Neuron (in vitro differentiated cells): ENCODE measurements around the gene FAM229B.
A peak's percentile ranks its signal among the peaks of the same experiment; 100 is the strongest.
"Not testable (repeated sequence)": the region's sequence is repeated elsewhere in the genome, so short reads cannot be mapped to it uniquely, and the experiment has no call there.

ENCODE experiments used
- H2AFZ ChIP-seq: one replicate; pipeline ENCODE4 v1.6.1; 2013; ENCODE audit warnings: low read depth, mild to moderate bottlenecking, inconsistent platforms, low read length, moderate library complexity
- H3K27me3 ChIP-seq: one replicate; pipeline ENCODE4 v1.6.1; 2013; ENCODE audit warnings: low read length; ENCODE audit not compliant: insufficient read depth
- H3K36me3 ChIP-seq: one replicate; pipeline ENCODE4 v1.6.1; 2013; ENCODE audit warnings: low read length; ENCODE audit not compliant: insufficient read depth
- H3K4me1 ChIP-seq: one replicate; pipeline ENCODE4 v1.6.1; 2013; ENCODE audit warnings: low read length; ENCODE audit not compliant: insufficient read depth
- H3K4me3 ChIP-seq: 2 replicates; pipeline ENCODE4 v1.5.1; 2013; ENCODE audit warnings: mild to moderate bottlenecking, low read length, moderate library complexity
- H3K9me3 ChIP-seq: one replicate; pipeline ENCODE4 v1.6.1; 2013; ENCODE audit warnings: low read length

FAM229B gene

GRCh38 chr6:112087136-112087911 lies at the start of gene FAM229B, which contains the start of gene TUBE1:
Gene FAM229B, plus strand, starts transcription at chr6:112087591. Its CDS starts 11,693 bp downstream, at chr6:112099284.
Gene TUBE1, minus strand, starts transcription at chr6:112087482. Its CDS starts 48 bp downstream, at chr6:112087434.
- no peaks in the 10 kb centered on the region for H3K9me3 ChIP-seq
- no peaks in the 10 kb centered on the region for H3K27me3 ChIP-seq
- peak within 1 kb of the TSS; percentile 73 for H2AFZ ChIP-seq
- peaks cover 16% of the 10 kb centered on the region for H3K4me1 ChIP-seq
- peaks cover 29% of the 10 kb centered on the region for H3K36me3 ChIP-seq
- peak within 1 kb of the TSS; percentile 94 for H3K4me3 ChIP-seq

GRCh38 chr6:112037783-112038216 lies 49.6 kb upstream of the FAM229B start:
- Histone ChIP-seq H3K4me3 (no peak overlapping the region), H3K4me1 (peaks cover 21% of the 10 kb centered on the region), H2AFZ (no peak overlapping the region), H3K36me3 (no peaks in the 10 kb centered on the region), H3K9me3 (no peaks in the 10 kb centered on the region), H3K27me3 (no peaks in the 10 kb centered on the region)

- Histone ChIP-seq H2AFZ (no peak overlapping the region), H3K4me1 (peaks cover 21% of the 10 kb centered on the region), H3K36me3 (no peaks in the 10 kb centered on the region), H3K9me3 (no peaks in the 10 kb centered on the region), H3K27me3 (no peaks in the 10 kb centered on the region), H3K4me3 (no peak overlapping the region)
These were observed 49.1 kb upstream of the FAM229B start for GRCh38 chr6:112038268-112038667.

GRCh38 chr6:112038756-112039430 lies 48.5 kb upstream of the FAM229B start:
- no peaks in the 10 kb centered on the region for H3K9me3 ChIP-seq
- H3K36me3 ChIP-seq = no peaks in the 10 kb centered on the region
- H2AFZ ChIP-seq = no peak overlapping the region
- no peaks in the 10 kb centered on the region for H3K27me3 ChIP-seq
- H3K4me3 ChIP-seq = no peak overlapping the region
- H3K4me1 ChIP-seq = peaks cover 18% of the 10 kb centered on the region

- H3K4me1 ChIP-seq = peaks cover 13% of the 10 kb centered on the region
- H3K27me3 ChIP-seq = no peaks in the 10 kb centered on the region
- H2AFZ ChIP-seq = no peak overlapping the region
- H3K4me3 ChIP-seq = no peak overlapping the region
- no peaks in the 10 kb centered on the region for H3K9me3 ChIP-seq
- no peaks in the 10 kb centered on the region for H3K36me3 ChIP-seq
These were observed 48.0 kb upstream of the FAM229B start for GRCh38 chr6:112039431-112039770.

- H2AFZ ChIP-seq = no peak overlapping the region
- no peaks in the 10 kb centered on the region for H3K9me3 ChIP-seq
- H3K36me3 ChIP-seq = no peaks in the 10 kb centered on the region
- H3K27me3 ChIP-seq = no peaks in the 10 kb centered on the region
- H3K4me1 ChIP-seq = peaks cover 13% of the 10 kb centered on the region
- no peak overlapping the region for H3K4me3 ChIP-seq
These were observed 46.4 kb upstream of the FAM229B start for GRCh38 chr6:112040956-112041355.

GRCh38 chr6:112041535-112041934 lies 45.9 kb upstream of the FAM229B start:
- H3K4me1 ChIP-seq = peaks cover 13% of the 10 kb centered on the region
- H3K36me3 ChIP-seq = no peaks in the 10 kb centered on the region
- H3K27me3 ChIP-seq = no peaks in the 10 kb centered on the region
- no peaks in the 10 kb centered on the region for H3K9me3 ChIP-seq
- H3K4me3 ChIP-seq = no peak overlapping the region
- H2AFZ ChIP-seq = no peak overlapping the region

- Histone ChIP-seq H3K36me3 (no peaks in the 10 kb centered on the region), H2AFZ (peak overlapping the region; percentile 87), H3K4me1 (peaks cover 7% of the 10 kb centered on the region), H3K27me3 (no peaks in the 10 kb centered on the region), H3K4me3 (peak overlapping the region; percentile 80), H3K9me3 (peaks cover 2% of the 10 kb centered on the region)
These were observed 44.1 kb upstream of the FAM229B start for GRCh38 chr6:112043032-112044007.

GRCh38 chr6:112044196-112044595 lies 43.2 kb upstream of the FAM229B start:
- H2AFZ ChIP-seq = no peak overlapping the region
- H3K27me3 ChIP-seq = no peaks in the 10 kb centered on the region
- no peak overlapping the region for H3K4me3 ChIP-seq
- H3K4me1 ChIP-seq = peaks cover 10% of the 10 kb centered on the region
- no peaks in the 10 kb centered on the region for H3K36me3 ChIP-seq
- H3K9me3 ChIP-seq = peaks cover 2% of the 10 kb centered on the region

GRCh38 chr6:112044856-112045255 lies 42.5 kb upstream of the FAM229B start:
- Histone ChIP-seq H3K4me3 (no peak overlapping the region), H3K4me1 (peaks cover 10% of the 10 kb centered on the region), H3K9me3 (peaks cover 2% of the 10 kb centered on the region), H2AFZ (no peak overlapping the region), H3K36me3 (no peaks in the 10 kb centered on the region), H3K27me3 (no peaks in the 10 kb centered on the region)

GRCh38 chr6:112047523-112047922 lies 39.9 kb upstream of the FAM229B start:
- H3K4me3 ChIP-seq, H3K9me3 ChIP-seq, H3K36me3 ChIP-seq, H3K4me1 ChIP-seq, H3K27me3 ChIP-seq, H2AFZ ChIP-seq: not testable (repeated sequence)

GRCh38 chr6:112049026-112049799 lies 38.2 kb upstream of the FAM229B start:
- H3K4me1 ChIP-seq = peaks cover 4% of the 10 kb centered on the region
- peaks cover 2% of the 10 kb centered on the region for H3K9me3 ChIP-seq
- H3K4me3 ChIP-seq = no peak overlapping the region
- H3K27me3 ChIP-seq = no peaks in the 10 kb centered on the region
- no peak overlapping the region for H2AFZ ChIP-seq
- H3K36me3 ChIP-seq = no peaks in the 10 kb centered on the region
